ENCODE results near the gene FAM168A. TPM values are rescaled to one million over a fixed set of nuclear protein-coding genes. Genes with fewer than 3 reads are reported as not detected.

Gene FAM168A
- total RNA-seq, 2 donors from 2014 or later: 34.0 to 36.0 TPM

- ATAC-seq (ENCODE audit: insufficient number of reproducible peaks, low FRiP score, low read depth): no peak
- Histone ChIP-seq H3K4me3 (no peak overlapping the region), H3K9me3 (no peaks in the 10 kb centered on the region), H3K4me1 (ENCODE audit: control insufficient read depth in 1 of 2, low read depth in 2 of 2) (peaks cover 3 to 6% of the 10 kb centered on the region in 2 donors), H3K36me3 (no peaks in the 10 kb centered on the region), H3K27ac (no peak overlapping the region), H3K27me3 (replicated peaks; ENCODE audit: insufficient read depth) (no peaks in the 10 kb centered on the region)
- TF ChIP-seq CTCF (IDR thresholded peaks at IDR 0.05): no peak
- no peak for DNase-seq (ENCODE audit: low spot score)
These were observed 38.2 kb downstream of the FAM168A start for GRCh38 chr11:73559743-73560142.

GRCh38 chr11:73556966-73557365 lies 40.9 kb downstream of the FAM168A start:
- no peak for TF ChIP-seq CTCF (IDR thresholded peaks at IDR 0.05)
- ATAC-seq (ENCODE audit: insufficient number of reproducible peaks, low FRiP score, low read depth): no peak
- no peaks in the 10 kb centered on the region for H3K27me3 ChIP-seq (replicated peaks; ENCODE audit: insufficient read depth)
- no peak overlapping the region for H3K4me3 ChIP-seq
- H3K36me3 ChIP-seq: no peaks in the 10 kb centered on the region
- peaks cover 3 to 6% of the 10 kb centered on the region in 2 donors for H3K4me1 ChIP-seq (ENCODE audit: control insufficient read depth in 1 of 2, low read depth in 2 of 2)
- no peak overlapping the region for H3K27ac ChIP-seq
- H3K9me3 ChIP-seq: no peaks in the 10 kb centered on the region
- DNase-seq (ENCODE audit: low spot score): no peak

GRCh38 chr11:73555615-73556014 lies 42.3 kb downstream of the FAM168A start:
- no peak for TF ChIP-seq CTCF (IDR thresholded peaks at IDR 0.05)
- H3K4me3 ChIP-seq: no peak overlapping the region
- ATAC-seq (ENCODE audit: insufficient number of reproducible peaks, low FRiP score, low read depth) (no peak), DNase-seq (ENCODE audit: low spot score) (no peak)
- no peaks in the 10 kb centered on the region for H3K36me3 ChIP-seq
- H3K4me1 ChIP-seq (ENCODE audit: control insufficient read depth in 1 of 2, low read depth in 2 of 2): peaks cover 3 to 6% of the 10 kb centered on the region in 2 donors
- H3K27me3 ChIP-seq (replicated peaks; ENCODE audit: insufficient read depth): no peaks in the 10 kb centered on the region
- H3K27ac ChIP-seq: no peak overlapping the region
- H3K9me3 ChIP-seq: no peaks in the 10 kb centered on the region

GRCh38 chr11:73554671-73555320 lies 43.1 kb downstream of the FAM168A start:
- no peak for TF ChIP-seq CTCF (IDR thresholded peaks at IDR 0.05)
- no peaks in the 10 kb centered on the region for H3K9me3 ChIP-seq
- no peak for ATAC-seq (ENCODE audit: insufficient number of reproducible peaks, low FRiP score, low read depth)
- H3K4me3 ChIP-seq: no peak overlapping the region
- no peak for DNase-seq (ENCODE audit: low spot score)
- no peak overlapping the region for H3K27ac ChIP-seq
- no peaks in the 10 kb centered on the region for H3K27me3 ChIP-seq (replicated peaks; ENCODE audit: insufficient read depth)
- H3K36me3 ChIP-seq: no peaks in the 10 kb centered on the region
- peaks cover 3 to 6% of the 10 kb centered on the region in 2 donors for H3K4me1 ChIP-seq (ENCODE audit: control insufficient read depth in 1 of 2, low read depth in 2 of 2)

- H3K36me3 ChIP-seq: no peaks in the 10 kb centered on the region
- no peak for TF ChIP-seq CTCF (IDR thresholded peaks at IDR 0.05)
- ATAC-seq (ENCODE audit: insufficient number of reproducible peaks, low FRiP score, low read depth) (no peak), DNase-seq (ENCODE audit: low spot score) (no peak)
- peaks cover 3 to 6% of the 10 kb centered on the region in 2 donors for H3K4me1 ChIP-seq (ENCODE audit: control insufficient read depth in 1 of 2, low read depth in 2 of 2)
- no peak overlapping the region for H3K4me3 ChIP-seq
- no peaks in the 10 kb centered on the region for H3K9me3 ChIP-seq
- no peaks in the 10 kb centered on the region for H3K27me3 ChIP-seq (replicated peaks; ENCODE audit: insufficient read depth)
- no peak overlapping the region for H3K27ac ChIP-seq
These were observed 44.6 kb downstream of the FAM168A start for GRCh38 chr11:73553266-73553665.
